EL (cell line): ENCODE measurements around the gene ARMC10.
"Not testable (repeated sequence)": the region's sequence is repeated elsewhere in the genome, so short reads cannot be mapped to it uniquely, and the experiment has no call there.

Experiments
- DNase-seq: peaks from one replicate; pipeline ENCODE4 v3.0.0-alpha.2; 2016

The ARMC10 gene

GRCh38 chr7:103074519-103075336 lies at the start of gene ARMC10, which contains the start of gene FBXL13:
Gene ARMC10, plus strand, starts transcription at chr7:103075140. Its CDS starts 133 bp downstream, at chr7:103075273.
Gene FBXL13, minus strand, starts transcription at chr7:103074796.
- DNase-seq, result peak; percentile 89

- no peak for DNase-seq
Observed at GRCh38 chr7:103025341-103025740, 49.6 kb upstream of the ARMC10 start.

GRCh38 chr7:103031024-103031423 lies 43.9 kb upstream of the ARMC10 start:
- no peak for DNase-seq

GRCh38 chr7:103031781-103032180 lies 43.2 kb upstream of the ARMC10 start:
- DNase-seq, result peak; percentile 19

- not testable (repeated sequence) for DNase-seq
Observed at GRCh38 chr7:103034318-103034717, 40.6 kb upstream of the ARMC10 start.

- no peak for DNase-seq
Observed at GRCh38 chr7:103037476-103037822, 37.5 kb upstream of the ARMC10 start.

- not testable (repeated sequence) for DNase-seq
Observed at GRCh38 chr7:103037823-103038739, 36.9 kb upstream of the ARMC10 start.

- not testable (repeated sequence) for DNase-seq
Observed at GRCh38 chr7:103041815-103042214, 33.1 kb upstream of the ARMC10 start.

- peak; percentile 3 for DNase-seq
Observed at GRCh38 chr7:103048833-103049232, 26.1 kb upstream of the ARMC10 start.

GRCh38 chr7:103051519-103051918 lies 23.4 kb upstream of the ARMC10 start:
- no peak for DNase-seq

- not testable (repeated sequence) for DNase-seq
Observed at GRCh38 chr7:103056006-103056405, 18.9 kb upstream of the ARMC10 start.

- DNase-seq, result no peak
Observed at GRCh38 chr7:103058122-103058521, 16.8 kb upstream of the ARMC10 start.

- DNase-seq, result no peak
Observed at GRCh38 chr7:103059471-103059870, 15.5 kb upstream of the ARMC10 start.

GRCh38 chr7:103063895-103064294 lies 11.0 kb upstream of the ARMC10 start:
- no peak for DNase-seq

GRCh38 chr7:103065667-103066066 lies 9.3 kb upstream of the ARMC10 start:
- peak; percentile 58 for DNase-seq

GRCh38 chr7:103068414-103069403 lies 6.2 kb upstream of the ARMC10 start:
- DNase-seq, result no peak

GRCh38 chr7:103071000-103071399 lies 3.9 kb upstream of the ARMC10 start:
- DNase-seq, result no peak

- DNase-seq, result no peak
Observed at GRCh38 chr7:103073989-103074518, 886 bp upstream of the ARMC10 start.

- DNase-seq, result peak; percentile 54
Observed at GRCh38 chr7:103075337-103075918, 488 bp downstream of the ARMC10 start.

- no peak for DNase-seq
Observed at GRCh38 chr7:103076764-103077163, 1.8 kb downstream of the ARMC10 start.

- DNase-seq, result no peak
Observed at GRCh38 chr7:103077318-103077717, 2.4 kb downstream of the ARMC10 start.

GRCh38 chr7:103078226-103078625 lies 3.3 kb downstream of the ARMC10 start:
- not testable (repeated sequence) for DNase-seq
